22Rv1 (cell line): Measurements from ENCODE around the gene PEX6.

Experiments used
- H3K27ac ChIP-seq: fragments of 450-650 bp; 2 replicates; pipeline ENCODE4 v1.5.1; 2017
- ZFX ChIP-seq: fragments of 450-650 bp; IDR thresholded peaks from 2 replicates; pipeline ENCODE4 v1.6.1; 2017; ENCODE audit warnings: antibody characterized with exemption, borderline replicate concordance
- TF ChIP-seq, protein P1 (sequence below): fragments of 450-650 bp; IDR thresholded peaks from 2 replicates; pipeline ENCODE4 v1.5.1; 2017; ENCODE audit warnings: mild to moderate bottlenecking

Gene PEX6

DNA sequence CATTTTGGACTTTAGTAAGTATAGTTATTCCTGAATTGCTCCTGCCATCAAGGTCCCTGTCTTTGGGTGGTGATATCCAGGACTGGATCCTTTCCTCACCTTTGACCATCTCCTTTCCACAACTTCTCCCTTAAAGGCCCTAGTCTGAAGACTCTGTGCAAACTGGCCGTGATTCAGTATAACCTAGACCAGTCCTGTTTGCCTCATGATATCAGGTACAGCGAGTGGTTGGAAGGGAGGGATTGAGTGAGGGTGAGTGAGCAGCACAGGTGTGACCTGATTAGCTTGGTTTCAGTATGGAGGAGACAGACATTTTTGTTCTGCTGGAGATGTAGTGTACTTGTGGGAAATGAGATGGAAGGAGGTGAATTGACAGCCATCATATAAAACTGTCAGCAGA lies 40.2 kb upstream of the PEX6 start:
- H3K27ac ChIP-seq = no peak overlapping the region
- TF ChIP-seq ZFX = no peak
- TF ChIP-seq, protein P1, sequence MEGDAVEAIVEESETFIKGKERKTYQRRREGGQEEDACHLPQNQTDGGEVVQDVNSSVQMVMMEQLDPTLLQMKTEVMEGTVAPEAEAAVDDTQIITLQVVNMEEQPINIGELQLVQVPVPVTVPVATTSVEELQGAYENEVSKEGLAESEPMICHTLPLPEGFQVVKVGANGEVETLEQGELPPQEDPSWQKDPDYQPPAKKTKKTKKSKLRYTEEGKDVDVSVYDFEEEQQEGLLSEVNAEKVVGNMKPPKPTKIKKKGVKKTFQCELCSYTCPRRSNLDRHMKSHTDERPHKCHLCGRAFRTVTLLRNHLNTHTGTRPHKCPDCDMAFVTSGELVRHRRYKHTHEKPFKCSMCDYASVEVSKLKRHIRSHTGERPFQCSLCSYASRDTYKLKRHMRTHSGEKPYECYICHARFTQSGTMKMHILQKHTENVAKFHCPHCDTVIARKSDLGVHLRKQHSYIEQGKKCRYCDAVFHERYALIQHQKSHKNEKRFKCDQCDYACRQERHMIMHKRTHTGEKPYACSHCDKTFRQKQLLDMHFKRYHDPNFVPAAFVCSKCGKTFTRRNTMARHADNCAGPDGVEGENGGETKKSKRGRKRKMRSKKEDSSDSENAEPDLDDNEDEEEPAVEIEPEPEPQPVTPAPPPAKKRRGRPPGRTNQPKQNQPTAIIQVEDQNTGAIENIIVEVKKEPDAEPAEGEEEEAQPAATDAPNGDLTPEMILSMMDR = no peak

DNA sequence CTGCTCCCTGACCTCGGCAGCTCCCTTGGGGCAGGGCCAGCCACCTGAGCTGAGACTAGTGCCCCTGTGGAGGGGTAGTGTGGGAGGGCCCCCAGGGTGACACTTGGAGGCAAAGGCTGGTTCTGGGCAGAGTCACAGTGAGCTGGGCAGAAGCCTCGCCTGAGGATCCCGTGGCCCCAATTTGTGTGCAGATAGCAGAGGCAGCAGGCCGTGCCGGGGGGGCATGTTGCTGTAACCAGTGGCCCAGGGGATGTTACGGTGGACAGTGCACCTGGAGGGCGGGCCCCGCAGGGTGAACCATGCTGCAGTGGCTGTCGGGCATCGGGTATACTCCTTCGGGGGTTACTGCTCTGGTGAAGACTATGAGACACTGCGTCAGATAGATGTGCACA lies 38.0 kb upstream of the PEX6 start:
- TF ChIP-seq ZFX = no peak
- TF ChIP-seq, protein P1 = no peak
- H3K27ac ChIP-seq = no peak overlapping the region

DNA sequence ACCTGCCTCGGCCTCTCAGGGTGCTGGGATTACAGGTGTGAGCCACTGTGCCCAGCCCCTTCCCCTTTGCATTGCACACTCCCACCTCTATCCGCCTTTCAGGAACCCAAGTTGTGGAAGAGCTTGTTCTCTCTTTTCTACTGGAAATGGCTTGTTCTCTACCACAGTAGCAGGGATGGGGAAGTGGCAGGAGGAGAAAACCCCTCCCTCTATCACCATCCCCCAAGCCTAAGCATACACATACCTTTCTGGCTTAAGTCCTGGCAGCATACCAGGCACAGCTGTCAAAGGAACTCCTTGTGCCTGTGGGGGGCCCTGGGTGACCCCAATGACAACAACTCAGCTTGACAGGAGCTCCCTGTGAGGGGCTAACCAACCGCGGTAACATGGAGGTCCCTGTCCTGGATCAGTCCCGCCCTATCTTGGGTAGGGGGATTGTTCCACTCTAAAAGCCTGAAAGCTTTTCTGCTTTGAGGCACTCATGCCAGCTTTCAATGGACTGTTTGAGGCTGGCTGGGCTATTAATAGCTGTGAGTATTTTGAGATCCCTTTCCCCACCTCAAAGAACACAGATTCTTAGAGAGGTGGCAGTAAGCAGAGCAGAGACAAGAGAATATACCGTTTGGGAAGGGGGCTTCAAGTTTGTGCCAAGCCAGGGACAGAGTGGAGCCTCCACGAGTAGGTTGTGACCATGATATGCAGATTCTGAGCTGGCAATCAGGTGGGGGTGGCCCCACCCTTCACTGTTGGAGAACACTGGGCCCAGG lies 37.4 kb upstream of the PEX6 start:
- TF ChIP-seq, protein P1 = no peak
- no peak overlapping the region for H3K27ac ChIP-seq

DNA sequence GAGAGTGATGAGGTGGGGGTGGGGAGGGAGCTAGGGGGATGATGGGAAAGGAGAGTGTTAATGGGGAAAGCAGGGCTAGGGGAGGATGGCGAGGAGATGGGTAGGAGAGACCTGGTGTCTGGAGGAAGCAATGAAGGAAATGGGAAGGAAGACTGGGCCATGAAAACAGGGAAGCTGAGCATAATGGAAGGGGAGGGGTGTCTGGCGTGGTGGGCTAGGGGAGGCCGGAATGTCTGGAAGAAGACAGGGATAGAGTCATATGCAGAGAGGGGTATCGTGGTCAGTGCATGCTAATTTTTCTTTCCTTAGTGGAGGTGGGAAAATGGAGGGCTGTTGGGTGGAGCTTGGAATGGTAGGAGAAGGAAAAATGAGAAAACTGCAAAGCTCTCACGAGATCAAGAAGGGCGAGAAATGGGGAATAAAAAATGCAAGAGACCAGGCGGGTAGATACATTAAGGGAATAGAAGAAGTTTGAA lies 35.5 kb upstream of the PEX6 start:
- H3K27ac ChIP-seq = peak overlapping the region; percentile 72
- TF ChIP-seq ZFX = no peak
- TF ChIP-seq, protein P1 = no peak

DNA sequence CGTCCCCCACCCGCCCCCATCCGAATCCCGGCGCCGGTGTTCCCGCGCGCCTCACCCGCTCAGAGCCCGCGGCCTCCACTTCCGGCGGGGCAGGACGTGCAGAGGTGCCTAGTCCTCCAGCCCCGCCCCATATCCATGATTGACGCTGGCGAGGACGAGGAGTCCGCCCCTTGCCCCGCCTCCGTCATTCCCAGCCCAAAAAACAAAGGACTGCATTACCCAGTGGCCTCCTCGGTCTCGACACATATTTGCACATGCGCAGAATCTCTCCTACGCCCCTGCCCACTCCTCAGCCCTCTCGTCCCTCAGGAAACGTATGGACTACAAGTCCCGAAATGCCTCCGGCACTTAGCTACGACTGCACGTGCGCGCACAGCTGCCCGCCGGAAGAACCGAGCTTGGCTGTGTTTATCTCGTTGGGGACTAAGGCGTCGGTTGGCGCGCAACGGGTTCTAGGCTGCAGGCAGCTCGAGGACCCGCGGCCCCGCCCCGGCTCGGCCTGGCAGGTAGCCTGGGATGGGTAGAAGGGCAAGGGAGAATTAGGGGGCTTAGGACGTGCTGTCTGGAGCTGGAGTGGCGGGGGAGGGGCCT lies 35.0 kb upstream of the PEX6 start, which contains the start of the genes KLHDC3 and MEA1:
Gene KLHDC3 (plus strand): TSS at position 407 of the 591 bp plus-strand sequence. CDS start 2,944 bp downstream, outside the sequence.
Gene MEA1 (minus strand): TSS at position 104 of the 591 bp plus-strand sequence. CDS start 133 bp downstream, outside the sequence.
- no peak for TF ChIP-seq ZFX
- peak within 1 kb of the TSS; percentile 72 for H3K27ac ChIP-seq

DNA sequence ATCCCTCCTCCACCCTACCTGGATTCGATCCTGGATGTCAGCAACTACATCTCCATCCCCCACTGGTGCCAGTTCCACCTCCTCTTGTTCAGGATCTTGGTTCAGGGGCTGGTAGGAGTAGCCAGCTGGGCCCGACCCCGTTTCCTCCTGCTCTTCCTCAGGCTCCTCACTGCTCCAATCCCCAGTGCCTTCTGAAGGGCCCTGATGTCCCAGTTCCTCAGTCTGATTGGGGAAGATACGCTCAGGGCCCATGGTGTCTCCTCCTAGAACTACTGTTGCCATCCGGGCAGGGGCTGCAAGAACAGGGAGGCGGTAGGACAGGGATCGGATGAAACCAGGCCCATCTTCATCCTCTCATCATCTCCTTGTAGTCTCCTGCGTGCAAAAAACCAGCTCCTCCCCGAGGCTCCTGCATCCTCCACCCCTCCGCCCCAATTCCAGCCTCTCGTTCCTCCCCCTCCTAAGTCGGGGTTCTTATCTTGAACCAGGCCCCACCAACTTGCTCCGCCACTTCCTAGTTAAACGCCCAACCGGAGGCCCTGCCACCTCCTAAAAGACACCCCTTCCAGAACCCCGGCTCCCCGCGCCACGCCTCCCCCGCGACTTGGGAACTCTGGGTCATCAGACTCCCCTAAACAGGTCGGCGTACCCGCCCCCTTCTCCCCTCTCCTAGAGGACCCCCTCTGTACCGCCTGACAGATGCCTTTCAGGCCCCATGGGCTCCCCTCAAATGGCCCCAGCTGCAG lies 34.3 kb upstream of the PEX6 start:
- TF ChIP-seq ZFX = no peak
- peak overlapping the region; percentile 72 for H3K27ac ChIP-seq

DNA sequence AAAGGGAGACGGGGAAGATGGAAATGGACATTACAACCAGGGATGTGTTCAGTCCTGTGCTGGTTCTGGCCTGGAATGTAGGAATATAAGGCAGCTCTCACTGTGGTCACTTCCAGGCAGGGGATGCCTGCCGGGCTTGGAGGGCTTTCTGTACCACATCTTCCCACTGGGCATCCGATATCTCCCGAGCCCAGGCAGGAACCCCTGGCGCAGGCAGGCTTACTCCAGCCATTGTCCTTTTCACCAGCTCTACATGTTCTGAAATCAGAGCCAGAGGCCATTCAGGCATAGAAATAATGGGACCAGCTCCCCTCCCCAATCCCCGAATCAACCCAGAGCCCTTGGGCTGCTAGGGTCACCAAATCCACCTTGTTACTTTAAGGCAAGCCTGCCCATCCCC lies 33.4 kb upstream of the PEX6 start:
- H3K27ac ChIP-seq = peak overlapping the region; percentile 72
- no peak for TF ChIP-seq ZFX

DNA sequence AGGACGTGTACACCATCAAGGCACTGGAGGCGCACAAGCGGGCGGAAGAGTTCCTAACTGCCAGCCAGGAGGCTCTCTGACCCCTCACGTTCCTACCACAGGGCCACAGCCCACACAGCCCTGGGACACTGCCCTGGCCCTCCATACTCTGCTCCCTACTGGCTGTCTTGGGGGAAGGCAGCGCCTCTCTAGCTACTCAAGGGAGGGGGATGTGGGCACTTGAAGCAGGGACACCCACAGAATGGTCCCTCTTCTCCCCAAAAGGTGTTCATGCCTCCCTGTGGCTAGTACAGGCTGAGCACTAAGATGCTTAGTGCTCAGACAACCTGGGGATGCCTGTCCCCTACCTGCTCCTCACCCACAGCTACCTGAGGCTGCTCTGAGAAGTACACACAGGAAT lies 32.2 kb upstream of the PEX6 start:
- TF ChIP-seq ZFX = no peak
- TF ChIP-seq, protein P1 = no peak
- H3K27ac ChIP-seq = no peak overlapping the region
